Mucosa of descending colon (tissue), 3 donors: ENCODE results near the gene EWSR1. TPM values are rescaled to one million over a fixed set of nuclear protein-coding genes. Genes with fewer than 3 reads are reported as not detected.

ENCODE experiments used
- ATAC-seq: fragments of 200-7000 bp; cut with Tn5 transposase; one replicate; pipeline ENCODE4 v1.9.1; 2020; ENCODE audit warnings: mild to moderate bottlenecking, moderate library complexity
- DNase-seq, 3 donors: peaks; one replicate each; pipeline ENCODE4 v3.0.0-alpha.2; 2020
- H3K36me3 ChIP-seq: fragments of 200-600 bp; one replicate; pipeline ENCODE4 v1.8.0; 2021; ENCODE audit warnings: low read depth, mild to moderate bottlenecking
- H3K4me1 ChIP-seq: fragments of 200-600 bp; one replicate; pipeline ENCODE4 v1.8.0; 2021; ENCODE audit warnings: low read depth, mild to moderate bottlenecking
- H3K4me3 ChIP-seq: fragments of 200-600 bp; one replicate; pipeline ENCODE4 v1.8.0; 2021; ENCODE audit warnings: mild to moderate bottlenecking
- H3K9me3 ChIP-seq: fragments of 200-600 bp; one replicate; pipeline ENCODE4 v1.8.0; 2021; ENCODE audit warnings: mild to moderate bottlenecking
- intact Hi-C, 2 donors: fragments of 100-400 bp; cut with DNase I in 1 of 2; cut with micrococcal nuclease in 1 of 2; formaldehyde crosslinking; loops; one replicate each; pipeline versions ENCODE4 v1.11.0 to v1.11.1; 2022; cut with DNase I, micrococcal nuclease
- total RNA-seq, 3 donors: library from RNA; stranded (reverse); fragmentation: NEBNext Ultra II Directional in 2 of 3; extraction: Animal tissue kit (Norgen Biotek cat#: 25700) in 2 of 3; gene quantifications; one replicate each; pipeline versions ENCODE4 v1.2.1 to v1.2.4, GENCODE V29; 2021 to 2023
- TF ChIP-seq, protein P1 (sequence below): fragments of 200-600 bp; IDR thresholded peaks from one replicate; pipeline ENCODE4 v1.8.0; 2022; ENCODE audit warnings: antibody characterized with exemption, mild to moderate bottlenecking
- donor health status: DM: no; HTN: no; CAD: no; lungs with moderate emphysema.
- donor health status: DM: no; HTN: no; CAD: no.
- donor health status: DM: no; HTN: yes; CAD: no.

The EWSR1 gene
- total RNA-seq, 3 donors from 2014 or later, result 176 to 227 (median 179) TPM

DNA sequence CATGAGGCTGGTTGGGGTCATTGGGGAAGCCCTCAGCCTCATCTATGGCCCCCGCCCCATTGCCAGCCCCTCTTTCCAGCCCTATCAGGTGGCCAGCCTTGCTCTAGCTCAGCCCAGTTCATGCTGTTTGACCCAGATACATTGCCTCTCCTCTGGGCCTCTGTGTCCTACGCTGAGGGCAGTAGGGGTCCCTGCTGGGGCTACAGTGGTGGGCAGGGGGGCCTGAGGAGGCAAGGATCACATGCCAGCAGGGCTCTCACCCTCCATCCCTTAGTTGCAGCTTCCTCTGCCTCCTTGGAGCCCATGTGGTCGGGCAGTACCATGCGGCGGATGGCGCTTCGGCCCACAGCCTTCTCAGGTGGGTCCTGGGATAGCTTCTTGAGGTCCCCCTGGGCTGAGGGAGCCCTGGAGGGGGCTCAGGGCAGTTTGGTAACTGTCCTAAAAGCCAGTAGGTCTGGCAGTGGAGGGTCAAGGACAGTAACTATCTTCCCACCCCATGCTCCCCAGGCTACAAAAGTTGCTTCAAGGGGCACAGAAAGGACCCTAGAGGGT is 43.1 kb upstream of the EWSR1 start:
- no peak for ATAC-seq
- DNase-seq, result no peak
- no peaks in the 10 kb centered on the region for H3K4me1 ChIP-seq
- H3K4me3 ChIP-seq, result no peak overlapping the region
- TF ChIP-seq, protein P1, sequence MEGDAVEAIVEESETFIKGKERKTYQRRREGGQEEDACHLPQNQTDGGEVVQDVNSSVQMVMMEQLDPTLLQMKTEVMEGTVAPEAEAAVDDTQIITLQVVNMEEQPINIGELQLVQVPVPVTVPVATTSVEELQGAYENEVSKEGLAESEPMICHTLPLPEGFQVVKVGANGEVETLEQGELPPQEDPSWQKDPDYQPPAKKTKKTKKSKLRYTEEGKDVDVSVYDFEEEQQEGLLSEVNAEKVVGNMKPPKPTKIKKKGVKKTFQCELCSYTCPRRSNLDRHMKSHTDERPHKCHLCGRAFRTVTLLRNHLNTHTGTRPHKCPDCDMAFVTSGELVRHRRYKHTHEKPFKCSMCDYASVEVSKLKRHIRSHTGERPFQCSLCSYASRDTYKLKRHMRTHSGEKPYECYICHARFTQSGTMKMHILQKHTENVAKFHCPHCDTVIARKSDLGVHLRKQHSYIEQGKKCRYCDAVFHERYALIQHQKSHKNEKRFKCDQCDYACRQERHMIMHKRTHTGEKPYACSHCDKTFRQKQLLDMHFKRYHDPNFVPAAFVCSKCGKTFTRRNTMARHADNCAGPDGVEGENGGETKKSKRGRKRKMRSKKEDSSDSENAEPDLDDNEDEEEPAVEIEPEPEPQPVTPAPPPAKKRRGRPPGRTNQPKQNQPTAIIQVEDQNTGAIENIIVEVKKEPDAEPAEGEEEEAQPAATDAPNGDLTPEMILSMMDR, result no peak
- intact Hi-C loops, result no loop called here
- no peaks in the 10 kb centered on the region for H3K9me3 ChIP-seq
- no peaks in the 10 kb centered on the region for H3K36me3 ChIP-seq

DNA sequence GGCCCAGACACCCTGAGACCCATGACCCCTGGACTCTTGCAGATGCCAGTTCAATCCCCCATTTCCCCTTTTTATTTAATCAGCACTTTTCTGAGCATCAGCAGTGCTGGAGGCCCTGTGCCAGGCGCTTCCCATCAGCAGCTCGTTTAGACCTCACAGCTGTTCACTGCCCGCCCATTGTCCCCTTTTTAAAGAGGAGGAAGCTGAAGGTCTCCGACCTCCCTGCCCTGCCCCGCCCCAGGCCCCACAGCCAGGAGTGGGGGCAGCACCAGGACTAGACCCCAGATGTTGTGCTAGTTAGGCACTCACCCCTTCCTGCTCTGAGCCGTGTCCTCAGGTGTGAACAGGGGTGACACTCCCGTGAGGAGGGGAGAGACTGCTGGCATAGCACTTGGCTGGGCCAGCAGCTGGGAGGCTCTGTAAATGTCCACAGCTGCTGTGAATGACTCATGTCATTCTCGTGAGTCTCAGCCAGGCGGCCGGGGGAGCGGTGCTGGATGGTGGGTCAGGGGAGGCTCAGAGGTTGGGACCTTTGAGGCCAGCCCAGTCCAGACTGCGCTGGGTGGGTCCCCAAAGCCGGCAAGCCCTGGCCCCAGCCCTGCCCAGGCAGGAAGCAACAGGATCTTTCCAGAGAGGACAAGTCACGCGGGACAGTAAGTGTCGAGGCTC is 42.5 kb upstream of the EWSR1 start:
- no peak overlapping the region for H3K4me3 ChIP-seq
- intact Hi-C loops, result no loop called here
- no peaks in the 10 kb centered on the region for H3K9me3 ChIP-seq
- ATAC-seq (peak; percentile 73), DNase-seq (peak in 2 of 3 donors; percentile 42 to 49)
- no peaks in the 10 kb centered on the region for H3K4me1 ChIP-seq
- TF ChIP-seq, protein P1, result no peak
- no peaks in the 10 kb centered on the region for H3K36me3 ChIP-seq

- TF ChIP-seq, protein P1, result no peak
- H3K4me1 ChIP-seq, result no peaks in the 10 kb centered on the region
- no peaks in the 10 kb centered on the region for H3K9me3 ChIP-seq
- H3K4me3 ChIP-seq, result no peak overlapping the region
- no peaks in the 10 kb centered on the region for H3K36me3 ChIP-seq
- ATAC-seq, result no peak
- intact Hi-C loops, result no loop called here
- DNase-seq, result no peak
Observed at GRCh38 chr22:29226351-29226981, 41.6 kb upstream of the EWSR1 start.

GRCh38 chr22:29230972-29231875 is 36.8 kb upstream of the EWSR1 start:
- H3K9me3 ChIP-seq, result no peaks in the 10 kb centered on the region
- H3K4me1 ChIP-seq, result no peaks in the 10 kb centered on the region
- no peak for DNase-seq
- no peaks in the 10 kb centered on the region for H3K36me3 ChIP-seq
- H3K4me3 ChIP-seq, result no peak overlapping the region
- TF ChIP-seq, protein P1, result no peak
- ATAC-seq, result no peak
- intact Hi-C loops, result no loop called here

DNA sequence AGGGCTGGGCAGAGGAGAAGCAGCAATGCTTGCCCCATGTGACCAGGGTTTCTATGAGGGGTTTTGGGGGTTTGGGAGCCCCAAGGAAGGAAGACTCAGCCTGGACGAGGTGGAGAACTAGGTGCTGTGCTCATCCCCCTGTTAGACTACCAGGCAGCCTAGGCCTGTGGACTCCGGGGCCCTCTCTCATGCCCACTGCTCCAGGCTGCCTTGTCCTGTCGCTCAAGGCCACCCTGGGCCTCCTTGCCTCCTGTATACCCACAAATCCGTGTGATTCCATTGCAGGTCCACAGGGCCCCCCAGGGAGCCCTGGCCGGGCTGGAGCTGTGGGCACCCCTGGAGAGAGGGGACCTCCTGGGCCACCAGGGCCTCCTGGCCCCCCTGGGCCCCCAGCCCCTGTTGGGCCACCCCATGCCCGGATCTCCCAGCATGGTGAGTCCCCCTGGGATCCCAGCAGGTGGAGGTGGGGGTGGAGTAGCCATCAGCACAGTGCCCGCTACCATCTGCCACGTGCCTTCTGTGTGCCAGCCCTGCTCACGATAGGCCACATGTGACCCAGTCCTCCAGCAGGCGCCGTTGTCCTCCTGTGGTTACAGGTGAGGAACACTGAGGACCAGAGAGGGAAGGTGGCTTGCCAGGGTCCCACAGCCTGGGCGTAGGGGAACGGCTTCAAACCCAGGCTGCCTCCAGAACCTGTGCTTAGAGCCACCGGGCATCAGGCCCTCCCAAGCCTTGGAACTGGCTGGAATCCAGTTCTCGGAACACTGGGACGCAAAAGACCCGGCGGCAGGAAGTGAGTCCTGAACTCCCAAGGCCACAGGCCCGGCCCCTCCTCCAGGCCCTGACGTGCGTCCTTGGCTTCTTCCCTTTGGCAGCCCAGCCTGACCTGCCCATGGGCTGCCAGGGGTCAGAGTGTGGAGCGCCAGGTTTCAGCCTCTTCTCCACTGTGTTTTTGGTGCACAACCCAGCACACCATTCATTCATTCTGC is 35.8 kb upstream of the EWSR1 start:
- Histone ChIP-seq H3K4me3 (no peak overlapping the region), H3K4me1 (no peaks in the 10 kb centered on the region), H3K36me3 (no peaks in the 10 kb centered on the region), H3K9me3 (no peaks in the 10 kb centered on the region)
- ATAC-seq (no peak), DNase-seq (no peak)
- TF ChIP-seq, protein P1, result no peak
- intact Hi-C loops, result no loop called here
